A673 (cell line): ENCODE data around the gene SLC6A2. TPM values are rescaled to one million over a fixed set of nuclear protein-coding genes. Genes with fewer than 3 reads are reported as not detected.

Source experiments
- BruUV-seq: library from RNA; stranded (reverse); fragments of 400-500 nt; replicated peaks from 2 replicates; lab custom pipeline; 2021; lab: Mats Ljungman, UMichigan
- CTCF ChIA-PET: fragments of 300-600 bp; sonication (Branson Sonifier 250); formaldehyde crosslinking; loops from one replicate; lab custom pipeline; 2022; ENCODE audit warnings: antibody characterized with exemption; lab: Charles Lee
- POLR2A ChIA-PET: fragments of 300-600 bp; sonication (Branson Sonifier 250); formaldehyde crosslinking; loops from one replicate; lab custom pipeline; 2022; ENCODE audit warnings: antibody characterized with exemption; ENCODE audit not compliant: low non-redundant PET; lab: Charles Lee
- DNase-seq: peaks from one replicate; pipeline ENCODE4 v3.0.0-alpha.2; 2015; ENCODE audit warnings: low spot score
- H3K27ac ChIP-seq: fragments of 200-600 bp; sonication (generic); 2 replicates; pipeline ENCODE4 v1.5.1; 2016; ENCODE audit warnings: mixed run types, low read depth, mild to moderate bottlenecking, mixed read lengths, antibody characterized with exemption, low read length; ENCODE audit not compliant: poor library complexity, severe bottlenecking
- H3K27me3 ChIP-seq: fragments of 200-600 bp; sonication (generic); replicated peaks from 2 replicates; pipeline ENCODE4 v1.6.1; 2017; ENCODE audit warnings: mixed run types, low read depth, mild to moderate bottlenecking, mixed read lengths, antibody characterized with exemption, low read length; ENCODE audit not compliant: insufficient read depth, poor library complexity
- H3K36me3 ChIP-seq: fragments of 200-600 bp; sonication (generic); 2 replicates; pipeline ENCODE4 v1.6.1; 2016; ENCODE audit warnings: mixed run types, mild to moderate bottlenecking, mixed read lengths, antibody characterized with exemption, low read length; ENCODE audit not compliant: insufficient read depth, poor library complexity, severe bottlenecking
- H3K4me1 ChIP-seq: fragments of 200-600 bp; sonication (generic); 2 replicates; pipeline ENCODE4 v1.6.1; 2017; ENCODE audit warnings: mixed run types, mild to moderate bottlenecking, mixed read lengths, antibody characterized with exemption, low read length; ENCODE audit not compliant: insufficient read depth, poor library complexity, severe bottlenecking
- H3K4me3 ChIP-seq: fragments of 200-600 bp; sonication (generic); 2 replicates; pipeline ENCODE4 v1.5.1; 2016; ENCODE audit warnings: low read depth, mixed run types, mild to moderate bottlenecking, mixed read lengths, low read length; ENCODE audit not compliant: poor library complexity, severe bottlenecking
- H3K9me3 ChIP-seq: fragments of 200-600 bp; sonication (generic); 2 replicates; pipeline ENCODE4 v1.6.1; 2016; ENCODE audit warnings: mixed run types, low read depth, mild to moderate bottlenecking, mixed read lengths, antibody characterized with exemption, low read length; ENCODE audit not compliant: poor library complexity, severe bottlenecking
- EZH2 ChIP-seq: fragments of 200-600 bp; sonication (generic); IDR thresholded peaks from 2 replicates; pipeline ENCODE4 v1.6.1; 2017; ENCODE audit warnings: borderline replicate concordance, low read depth, mild to moderate bottlenecking, mixed read lengths, antibody characterized with exemption, low read length; ENCODE audit not compliant: poor library complexity, severe bottlenecking
- intact Hi-C: fragments of 100-400 bp; cut with micrococcal nuclease; formaldehyde crosslinking; loops from one replicate; pipeline ENCODE4 v1.10.0; 2022; ENCODE audit not compliant: unreplicated experiment
- total RNA-seq: library from RNA; stranded (reverse); gene quantifications from 2 replicates; pipeline ENCODE4 v1.2.3, GENCODE V29; 2021
- TF ChIP-seq, protein P1 (sequence below): fragments of 300-800, 200-600 bp; sonication (generic); conservative IDR thresholded peaks from 2 replicates; pipeline ENCODE4 v1.5.1; 2017; ENCODE audit warnings: low read depth, mild to moderate bottlenecking, antibody characterized with exemption, low read length, moderate library complexity, mixed read lengths

Gene SLC6A2
- total RNA-seq, 1 experiment from 2014 or later: not detected

DNA sequence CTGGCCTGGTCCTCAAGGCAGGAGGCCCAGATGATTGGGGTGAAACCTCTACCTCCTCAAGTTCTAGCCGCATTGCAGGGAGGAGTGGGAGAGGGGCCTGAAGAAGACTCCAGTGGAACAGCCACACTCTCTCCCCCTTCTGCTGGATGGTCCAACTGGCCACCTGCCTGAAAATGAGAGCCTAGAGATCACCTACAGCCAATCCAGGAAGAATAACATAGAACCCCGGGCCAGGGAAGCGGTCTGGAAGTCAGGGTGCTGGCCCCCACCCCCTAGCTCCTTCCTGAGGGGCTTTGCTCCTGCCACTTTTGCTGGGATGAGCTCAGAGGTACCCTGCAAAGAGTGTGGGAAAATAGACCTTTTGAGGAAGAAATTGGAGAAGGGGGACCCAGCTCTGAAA is 1.8 kb downstream of the SLC6A2 start:
- CTCF ChIA-PET: no interaction called here
- H3K4me3 ChIP-seq: no peak overlapping the region

DNA sequence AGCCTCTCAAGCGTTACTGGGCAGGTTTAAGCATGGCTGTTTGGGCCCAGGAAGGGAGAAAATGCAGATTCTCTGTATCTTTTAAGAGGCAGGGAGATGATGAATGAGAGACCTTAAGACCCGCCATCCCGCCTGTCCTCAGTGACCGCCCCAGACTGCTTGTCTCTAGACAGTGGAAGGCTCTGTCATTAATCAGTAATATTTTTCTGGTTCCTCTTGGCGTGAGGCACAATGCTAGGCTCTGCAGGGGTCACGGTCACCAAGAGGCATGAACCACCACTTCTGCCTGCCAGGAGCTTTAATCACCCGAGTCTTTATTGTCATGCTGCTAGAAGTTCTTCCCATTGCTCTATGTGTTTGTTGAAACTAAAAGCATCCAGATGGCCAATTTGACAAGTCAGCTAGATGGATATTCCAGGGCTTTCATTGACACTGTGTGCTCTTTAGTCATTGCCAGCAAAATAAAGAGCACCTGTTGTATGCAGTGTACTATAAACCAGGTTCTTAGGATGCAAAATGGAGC is 3.2 kb downstream of the SLC6A2 start:
- Histone ChIP-seq H3K36me3 (no peaks in the 10 kb centered on the region), H3K27me3 (peaks cover 56% of the 10 kb centered on the region), H3K4me3 (no peak overlapping the region), H3K27ac (no peak overlapping the region), H3K9me3 (no peaks in the 10 kb centered on the region), H3K4me1 (no peaks in the 10 kb centered on the region)
- no peak for DNase-seq
- intact Hi-C loops: no loop called here
- ChIA-PET POLR2A (no interaction called here), CTCF (no interaction called here)
- BruUV-seq: no TSS peak
- TF ChIP-seq, protein P1, sequence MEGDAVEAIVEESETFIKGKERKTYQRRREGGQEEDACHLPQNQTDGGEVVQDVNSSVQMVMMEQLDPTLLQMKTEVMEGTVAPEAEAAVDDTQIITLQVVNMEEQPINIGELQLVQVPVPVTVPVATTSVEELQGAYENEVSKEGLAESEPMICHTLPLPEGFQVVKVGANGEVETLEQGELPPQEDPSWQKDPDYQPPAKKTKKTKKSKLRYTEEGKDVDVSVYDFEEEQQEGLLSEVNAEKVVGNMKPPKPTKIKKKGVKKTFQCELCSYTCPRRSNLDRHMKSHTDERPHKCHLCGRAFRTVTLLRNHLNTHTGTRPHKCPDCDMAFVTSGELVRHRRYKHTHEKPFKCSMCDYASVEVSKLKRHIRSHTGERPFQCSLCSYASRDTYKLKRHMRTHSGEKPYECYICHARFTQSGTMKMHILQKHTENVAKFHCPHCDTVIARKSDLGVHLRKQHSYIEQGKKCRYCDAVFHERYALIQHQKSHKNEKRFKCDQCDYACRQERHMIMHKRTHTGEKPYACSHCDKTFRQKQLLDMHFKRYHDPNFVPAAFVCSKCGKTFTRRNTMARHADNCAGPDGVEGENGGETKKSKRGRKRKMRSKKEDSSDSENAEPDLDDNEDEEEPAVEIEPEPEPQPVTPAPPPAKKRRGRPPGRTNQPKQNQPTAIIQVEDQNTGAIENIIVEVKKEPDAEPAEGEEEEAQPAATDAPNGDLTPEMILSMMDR: no peak

More for the DNA sequence above, 1.8 kb downstream of the SLC6A2 start:
- no peak for TF ChIP-seq EZH2
- TF ChIP-seq, protein P1: no peak
- Histone ChIP-seq H3K4me1 (no peaks in the 10 kb centered on the region), H3K36me3 (no peaks in the 10 kb centered on the region), H3K27ac (no peak overlapping the region), H3K27me3 (peaks cover 70% of the 10 kb centered on the region), H3K9me3 (no peaks in the 10 kb centered on the region)
- intact Hi-C loops: no loop called here
- no peak for DNase-seq
- POLR2A ChIA-PET: no interaction called here
- no TSS peak for BruUV-seq

DNA sequence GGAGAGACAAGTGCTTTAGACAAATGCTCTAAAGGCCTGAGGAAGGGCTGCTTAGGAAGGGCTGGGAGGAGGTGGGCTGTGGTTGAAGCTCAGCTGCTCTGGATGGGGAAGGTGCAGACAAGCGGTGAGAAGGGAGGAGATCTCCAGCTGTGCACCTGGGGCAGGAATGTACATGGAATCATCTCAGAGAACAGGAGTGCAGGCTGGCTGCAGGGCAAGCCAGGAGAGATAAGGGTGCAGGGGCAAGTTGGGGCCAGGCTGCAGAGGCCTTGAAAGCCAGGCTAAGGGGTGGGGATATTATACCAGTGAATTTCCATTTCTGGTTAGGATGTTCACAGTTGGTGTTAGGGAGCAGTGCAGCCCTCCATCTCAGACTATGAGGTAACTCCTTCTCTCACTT is 4.2 kb downstream of the SLC6A2 start:
- no TSS peak for BruUV-seq
- H3K4me1 ChIP-seq: no peaks in the 10 kb centered on the region
- no peak overlapping the region for H3K27ac ChIP-seq
- H3K36me3 ChIP-seq: no peaks in the 10 kb centered on the region
- H3K27me3 ChIP-seq: peaks cover 46% of the 10 kb centered on the region
- DNase-seq: no peak
- no peak overlapping the region for H3K4me3 ChIP-seq
- no peak for TF ChIP-seq EZH2
- H3K9me3 ChIP-seq: no peaks in the 10 kb centered on the region
- intact Hi-C loops: no loop called here
- POLR2A ChIA-PET: no interaction called here
- CTCF ChIA-PET: no interaction called here

DNA sequence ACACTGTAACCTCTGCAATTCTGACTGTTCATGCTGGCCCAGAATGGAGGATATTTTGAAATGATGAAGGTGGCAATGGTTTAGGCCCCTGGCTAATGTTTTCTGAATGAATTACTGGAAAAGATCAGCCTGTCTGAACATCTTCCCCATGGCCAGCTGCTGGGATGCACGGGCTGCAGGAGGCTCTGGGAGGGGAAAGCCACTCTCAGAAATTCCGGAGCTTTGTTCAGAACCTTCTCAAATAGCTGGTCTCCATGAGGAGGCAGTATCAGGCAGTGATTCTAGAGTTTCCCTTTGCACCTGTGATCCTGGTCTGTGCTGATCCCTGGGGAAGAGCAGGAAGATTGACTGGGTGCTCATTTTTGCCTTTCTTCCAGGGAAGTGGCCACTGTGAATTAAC is 5.0 kb downstream of the SLC6A2 start:
- no peak for TF ChIP-seq EZH2
- TF ChIP-seq, protein P1: no peak
- POLR2A ChIA-PET: no interaction called here
- Histone ChIP-seq H3K27ac (no peak overlapping the region), H3K4me1 (no peaks in the 10 kb centered on the region), H3K36me3 (no peaks in the 10 kb centered on the region), H3K4me3 (no peak overlapping the region), H3K9me3 (no peaks in the 10 kb centered on the region), H3K27me3 (peaks cover 38% of the 10 kb centered on the region)
- no peak for DNase-seq
- no TSS peak for BruUV-seq
- intact Hi-C loops: no loop called here
- CTCF ChIA-PET: no interaction called here
